Glutamatergic neuron (in vitro differentiated cells): ENCODE results near the gene IL1RL2. TPM values are rescaled to one million over a fixed set of nuclear protein-coding genes. Genes with fewer than 3 reads are reported as not detected.

Experiments used
- DNase-seq: peaks from one replicate; pipeline ENCODE4 v3.0.0; 2022
- H3K27ac Mint-ChIP-seq: one replicate; pipeline ENCODE4 v1.8.0; 2020; ENCODE audit warnings: mild to moderate bottlenecking, mixed read lengths, inconsistent platforms; ENCODE audit not compliant: unreplicated experiment
- H3K27me3 Mint-ChIP-seq: one replicate; pipeline ENCODE4 v1.8.0; 2020; ENCODE audit warnings: mild to moderate bottlenecking, moderate library complexity, mixed read lengths, inconsistent platforms; ENCODE audit not compliant: unreplicated experiment
- H3K36me3 Mint-ChIP-seq: one replicate; pipeline ENCODE4 v1.8.0; 2020; ENCODE audit warnings: mild to moderate bottlenecking, mixed read lengths, inconsistent platforms; ENCODE audit not compliant: unreplicated experiment
- H3K4me1 Mint-ChIP-seq: one replicate; pipeline ENCODE4 v1.8.0; 2020; ENCODE audit warnings: mild to moderate bottlenecking, low read depth, mixed read lengths, inconsistent platforms; ENCODE audit not compliant: unreplicated experiment
- H3K4me3 Mint-ChIP-seq: one replicate; pipeline ENCODE4 v1.8.0; 2020; ENCODE audit warnings: mild to moderate bottlenecking, mixed read lengths, inconsistent platforms; ENCODE audit not compliant: unreplicated experiment
- H3K9me3 Mint-ChIP-seq: one replicate; pipeline ENCODE4 v1.8.0; 2020; ENCODE audit warnings: mild to moderate bottlenecking, moderate library complexity, mixed read lengths, inconsistent platforms; ENCODE audit not compliant: unreplicated experiment
- total RNA-seq: library from RNA; stranded (reverse); fragmentation: NEBNext Ultra II Directional; extraction: Animal tissue kit (Norgen Biotek cat#: 25700); gene quantifications from one replicate; pipeline ENCODE4 v1.2.1, GENCODE V29; 2021; ENCODE audit not compliant: unreplicated experiment
- TF ChIP-seq, protein P1 (sequence below): fragments of 200-600 bp; sonication (generic); IDR thresholded peaks from one replicate; pipeline ENCODE4 v1.5.0; 2021; ENCODE audit not compliant: partially characterized antibody, unreplicated experiment

IL1RL2 gene
- total RNA-seq, 1 donor from 2014 or later = not detected

- no peaks in the 10 kb centered on the region for H3K27me3 Mint-ChIP-seq
- no peak overlapping the region for H3K4me3 Mint-ChIP-seq
- no peaks in the 10 kb centered on the region for H3K9me3 Mint-ChIP-seq
- TF ChIP-seq, protein P1, sequence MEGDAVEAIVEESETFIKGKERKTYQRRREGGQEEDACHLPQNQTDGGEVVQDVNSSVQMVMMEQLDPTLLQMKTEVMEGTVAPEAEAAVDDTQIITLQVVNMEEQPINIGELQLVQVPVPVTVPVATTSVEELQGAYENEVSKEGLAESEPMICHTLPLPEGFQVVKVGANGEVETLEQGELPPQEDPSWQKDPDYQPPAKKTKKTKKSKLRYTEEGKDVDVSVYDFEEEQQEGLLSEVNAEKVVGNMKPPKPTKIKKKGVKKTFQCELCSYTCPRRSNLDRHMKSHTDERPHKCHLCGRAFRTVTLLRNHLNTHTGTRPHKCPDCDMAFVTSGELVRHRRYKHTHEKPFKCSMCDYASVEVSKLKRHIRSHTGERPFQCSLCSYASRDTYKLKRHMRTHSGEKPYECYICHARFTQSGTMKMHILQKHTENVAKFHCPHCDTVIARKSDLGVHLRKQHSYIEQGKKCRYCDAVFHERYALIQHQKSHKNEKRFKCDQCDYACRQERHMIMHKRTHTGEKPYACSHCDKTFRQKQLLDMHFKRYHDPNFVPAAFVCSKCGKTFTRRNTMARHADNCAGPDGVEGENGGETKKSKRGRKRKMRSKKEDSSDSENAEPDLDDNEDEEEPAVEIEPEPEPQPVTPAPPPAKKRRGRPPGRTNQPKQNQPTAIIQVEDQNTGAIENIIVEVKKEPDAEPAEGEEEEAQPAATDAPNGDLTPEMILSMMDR = no peak
- H3K4me1 Mint-ChIP-seq = peaks cover 2% of the 10 kb centered on the region
- H3K27ac Mint-ChIP-seq = no peak overlapping the region
- no peak for DNase-seq
- no peaks in the 10 kb centered on the region for H3K36me3 Mint-ChIP-seq
These were observed 51.4 kb downstream of the IL1RL2 start for GRCh38 chr2:102238039-102238756.

- no peak overlapping the region for H3K27ac Mint-ChIP-seq
These were observed 52.0 kb downstream of the IL1RL2 start for GRCh38 chr2:102238778-102239177.

GRCh38 chr2:102239344-102239743, 52.5 kb downstream of the IL1RL2 start:
- Mint-ChIP-seq H3K9me3 (no peaks in the 10 kb centered on the region), H3K4me1 (peaks cover 2% of the 10 kb centered on the region), H3K27ac (no peak overlapping the region), H3K27me3 (no peaks in the 10 kb centered on the region), H3K36me3 (no peaks in the 10 kb centered on the region), H3K4me3 (no peak overlapping the region)
- TF ChIP-seq, protein P1 = no peak
- DNase-seq = no peak

More at GRCh38 chr2:102238778-102239177, 52.0 kb downstream of the IL1RL2 start:
- H3K9me3 Mint-ChIP-seq = no peaks in the 10 kb centered on the region
- no peak for DNase-seq
- H3K27me3 Mint-ChIP-seq = no peaks in the 10 kb centered on the region
- no peaks in the 10 kb centered on the region for H3K36me3 Mint-ChIP-seq
- peaks cover 2% of the 10 kb centered on the region for H3K4me1 Mint-ChIP-seq
- TF ChIP-seq, protein P1 = no peak
- H3K4me3 Mint-ChIP-seq = no peak overlapping the region

DNA sequence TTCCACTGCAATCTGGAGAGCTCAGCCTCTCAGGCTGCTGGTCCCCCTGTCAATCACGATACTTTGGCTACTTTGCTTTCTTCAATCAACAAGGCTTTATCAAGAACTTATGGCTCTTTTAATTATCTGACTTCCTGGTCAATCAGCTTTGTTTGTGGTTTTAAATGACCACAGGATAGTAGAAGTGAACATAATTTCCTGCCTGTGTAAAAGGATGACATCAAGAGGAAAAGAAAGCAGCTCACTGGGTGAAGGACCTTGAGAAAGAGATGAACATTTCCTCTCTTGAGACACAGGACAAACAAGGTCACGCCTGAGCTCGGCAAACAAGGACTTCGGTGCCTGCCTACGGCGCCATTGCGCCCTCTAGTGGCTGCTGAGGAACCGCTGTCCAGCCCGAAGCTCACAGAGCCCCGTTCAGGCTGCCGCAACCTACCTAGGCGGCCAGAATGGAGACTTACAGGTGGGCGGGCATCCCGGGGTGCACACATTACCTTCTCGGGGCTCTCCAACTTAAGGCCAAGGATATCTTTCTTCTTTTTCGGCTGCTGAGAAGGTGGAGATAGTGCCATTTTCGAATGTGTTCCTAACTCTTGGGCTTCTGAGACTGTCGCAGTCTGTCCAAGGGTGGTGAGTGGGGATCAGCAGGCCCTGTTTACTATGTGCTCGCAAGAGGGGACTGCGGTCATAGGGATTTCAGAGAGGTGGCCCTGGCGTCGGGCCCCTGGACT, 54.0 kb downstream of the IL1RL2 start:
- H3K4me3 Mint-ChIP-seq = no peak overlapping the region
- DNase-seq = peak; percentile 94
- H3K36me3 Mint-ChIP-seq = no peaks in the 10 kb centered on the region
- no peak overlapping the region for H3K27ac Mint-ChIP-seq
- H3K4me1 Mint-ChIP-seq = peaks cover 2% of the 10 kb centered on the region
- no peaks in the 10 kb centered on the region for H3K27me3 Mint-ChIP-seq
- TF ChIP-seq, protein P1 = peak; percentile 96
- no peaks in the 10 kb centered on the region for H3K9me3 Mint-ChIP-seq

- Mint-ChIP-seq H3K4me3 (no peak overlapping the region), H3K9me3 (no peaks in the 10 kb centered on the region), H3K27me3 (no peaks in the 10 kb centered on the region), H3K4me1 (peaks cover 2% of the 10 kb centered on the region), H3K27ac (no peak overlapping the region), H3K36me3 (no peaks in the 10 kb centered on the region)
- no peak for DNase-seq
- TF ChIP-seq, protein P1 = no peak
These were observed 54.9 kb downstream of the IL1RL2 start for GRCh38 chr2:102241616-102242305.
